Immature natural killer cell (primary cell): ENCODE data around the gene LIN28A. TPM values are rescaled to one million over a fixed set of nuclear protein-coding genes. Genes with fewer than 3 reads are reported as not detected.
A peak's percentile ranks its signal among the peaks of the same experiment; 100 is the strongest.

Experiments used
- DNase-seq, 3 donors: peaks; one replicate each; pipeline ENCODE4 v3.0.0; 2022; ENCODE audit warnings: mixed read lengths in 1 of 3
- H3K27ac Mint-ChIP-seq, 6 donors: one replicate each; pipeline ENCODE4 v1.8.0; 2020; ENCODE audit warnings: mixed read lengths in 6 of 6, mild to moderate bottlenecking in 5 of 6, inconsistent platforms in 4 of 6, moderate library complexity in 3 of 6
- H3K27me3 Mint-ChIP-seq, 3 donors: one replicate each; pipeline ENCODE4 v1.8.0; 2020 to 2021; ENCODE audit warnings: low read depth in 3 of 3, mild to moderate bottlenecking in 3 of 3, mixed read lengths in 3 of 3, moderate library complexity in 3 of 3, inconsistent platforms in 1 of 3
- H3K36me3 Mint-ChIP-seq, 3 donors: one replicate each; pipeline ENCODE4 v1.8.0; 2020; ENCODE audit warnings: mixed read lengths in 3 of 3, inconsistent platforms in 2 of 3, mild to moderate bottlenecking in 2 of 3
- H3K4me1 Mint-ChIP-seq, 2 donors: one replicate each; pipeline ENCODE4 v1.8.0; 2020; ENCODE audit warnings: inconsistent platforms in 2 of 2, mild to moderate bottlenecking in 2 of 2, mixed read lengths in 2 of 2, moderate library complexity in 1 of 2
- H3K4me3 Mint-ChIP-seq, 5 donors: one replicate each; pipeline ENCODE4 v1.8.0; 2020; ENCODE audit warnings: mild to moderate bottlenecking in 5 of 5, mixed read lengths in 5 of 5, inconsistent platforms in 3 of 5, moderate library complexity in 3 of 5
- H3K9me3 Mint-ChIP-seq, 6 donors: one replicate each; pipeline ENCODE4 v1.8.0; 2020; ENCODE audit warnings: mild to moderate bottlenecking in 6 of 6, mixed read lengths in 6 of 6, inconsistent platforms in 4 of 6, moderate library complexity in 3 of 6
- polyA plus RNA-seq, 3 donors: library from polyadenylated mRNA; unstranded; fragments of 300-500 nt; fragmentation: Illumina TruSeq; gene quantifications; one replicate each; pipeline ENCODE4 v1.2.3, GENCODE V29; 2021

The LIN28A gene
- polyA plus RNA-seq, 3 donors from 2014 or later = not detected

- peaks cover 2 to 17% (median 5%) of the 10 kb centered on the region in 3 donors for H3K27me3 Mint-ChIP-seq
- H3K36me3 Mint-ChIP-seq = no peaks in the 10 kb centered on the region
- no peak for DNase-seq
- H3K27ac Mint-ChIP-seq = no peak overlapping the region
- H3K4me1 Mint-ChIP-seq = peaks cover 0 to 3% of the 10 kb centered on the region in 2 donors
- H3K4me3 Mint-ChIP-seq = no peak overlapping the region
- H3K9me3 Mint-ChIP-seq = peaks cover 0 to 2% (median 0%) of the 10 kb centered on the region in 6 donors
Measured at GRCh38 chr1:26399034-26399433, 11.6 kb upstream of the LIN28A start.

- Mint-ChIP-seq H3K9me3 (peaks cover 0 to 2% (median 0%) of the 10 kb centered on the region in 6 donors), H3K36me3 (no peaks in the 10 kb centered on the region), H3K27me3 (peaks cover 3 to 24% (median 6%) of the 10 kb centered on the region in 3 donors), H3K4me1 (no peaks in the 10 kb centered on the region), H3K27ac (no peak overlapping the region), H3K4me3 (no peak overlapping the region)
- no peak for DNase-seq
Measured at GRCh38 chr1:26401891-26402290, 8.7 kb upstream of the LIN28A start.

DNA sequence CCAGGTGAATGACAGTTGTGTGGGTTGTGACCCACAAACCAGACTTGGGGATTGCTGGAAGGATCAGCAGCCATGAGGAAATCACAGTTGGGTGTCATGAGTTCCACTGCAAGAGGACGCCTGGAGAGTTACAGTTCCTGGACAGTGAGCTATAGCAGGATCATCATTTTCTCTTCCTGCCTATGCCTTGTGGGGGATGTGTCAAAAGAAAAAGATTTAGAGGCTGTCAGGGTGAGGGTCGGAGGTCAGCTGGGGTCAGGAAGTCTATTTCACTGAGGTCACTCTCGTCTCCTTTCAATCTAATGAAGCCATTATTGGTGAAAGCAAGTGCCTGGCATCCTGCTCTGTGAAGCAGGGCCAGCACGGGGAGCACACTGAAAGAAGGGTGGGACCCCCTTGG is 7.0 kb upstream of the LIN28A start:
- Mint-ChIP-seq H3K4me1 (peaks cover 2 to 4% of the 10 kb centered on the region in 2 donors), H3K27me3 (peaks cover 6 to 33% (median 11%) of the 10 kb centered on the region in 3 donors), H3K36me3 (no peaks in the 10 kb centered on the region)

GRCh38 chr1:26404641-26405040 is 6.0 kb upstream of the LIN28A start:
- peaks cover 12 to 14% of the 10 kb centered on the region in 2 donors for H3K4me1 Mint-ChIP-seq
- H3K9me3 Mint-ChIP-seq = peaks cover 0 to 4% (median 0%) of the 10 kb centered on the region in 6 donors
- H3K36me3 Mint-ChIP-seq = no peaks in the 10 kb centered on the region
- H3K4me3 Mint-ChIP-seq = no peak overlapping the region
- no peak for DNase-seq
- H3K27me3 Mint-ChIP-seq = peaks cover 10 to 43% (median 14%) of the 10 kb centered on the region in 3 donors
- H3K27ac Mint-ChIP-seq = no peak overlapping the region

More for the DNA sequence above, 7.0 kb upstream of the LIN28A start:
- H3K4me3 Mint-ChIP-seq = no peak overlapping the region
- no peak overlapping the region for H3K27ac Mint-ChIP-seq
- DNase-seq = no peak
- H3K9me3 Mint-ChIP-seq = peaks cover 0 to 3% (median 0%) of the 10 kb centered on the region in 6 donors

- no peaks in the 10 kb centered on the region for H3K36me3 Mint-ChIP-seq
- no peak overlapping the region for H3K27ac Mint-ChIP-seq
- peaks cover 13 to 46% (median 16%) of the 10 kb centered on the region in 3 donors for H3K27me3 Mint-ChIP-seq
- no peak overlapping the region for H3K4me3 Mint-ChIP-seq
- peaks cover 14 to 16% of the 10 kb centered on the region in 2 donors for H3K4me1 Mint-ChIP-seq
- peaks cover 0 to 4% (median 0%) of the 10 kb centered on the region in 6 donors for H3K9me3 Mint-ChIP-seq
- DNase-seq = no peak
Measured at GRCh38 chr1:26405281-26405915, 5.2 kb upstream of the LIN28A start.

- Mint-ChIP-seq H3K27ac (peak overlapping the region in 1 of 6 donors; percentile 6), H3K27me3 (peaks cover 29 to 58% (median 30%) of the 10 kb centered on the region in 3 donors), H3K4me1 (peaks cover 15 to 16% of the 10 kb centered on the region in 2 donors)
Measured at GRCh38 chr1:26408604-26409003, 2.0 kb upstream of the LIN28A start.

DNA sequence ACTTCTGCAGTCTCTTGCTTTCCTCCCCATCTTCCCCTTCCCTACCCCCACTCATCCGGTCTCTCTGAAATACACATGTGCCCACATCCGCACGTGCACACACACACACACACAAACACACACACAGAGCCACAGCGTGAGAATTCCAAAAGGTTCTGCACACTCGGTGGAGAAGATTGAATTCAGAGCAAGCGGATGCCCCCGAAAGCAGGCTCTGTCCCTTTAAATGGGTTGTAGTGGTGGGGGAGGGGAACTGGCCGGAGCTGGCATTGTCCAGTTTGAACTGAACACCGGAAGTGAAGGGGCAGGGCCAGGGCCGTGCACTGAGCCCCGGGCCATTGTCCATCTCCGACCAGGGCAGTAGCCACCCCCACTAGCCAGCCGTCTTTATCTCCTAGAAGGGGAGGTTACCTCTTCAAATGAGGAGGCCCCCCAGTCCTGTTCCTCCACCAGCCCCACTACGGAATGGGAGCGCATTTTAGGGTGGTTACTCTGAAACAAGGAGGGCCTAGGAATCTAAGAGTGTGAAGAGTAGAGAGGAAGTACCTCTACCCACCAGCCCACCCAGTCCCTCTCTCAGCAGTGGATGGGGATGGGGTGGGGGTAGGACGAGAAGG is 1.3 kb upstream of the LIN28A start:
- DNase-seq = no peak
- Mint-ChIP-seq H3K36me3 (no peaks in the 10 kb centered on the region), H3K27ac (no peak overlapping the region), H3K27me3 (peaks cover 30 to 57% (median 32%) of the 10 kb centered on the region in 3 donors), H3K4me3 (no peak overlapping the region), H3K4me1 (peaks cover 15 to 16% of the 10 kb centered on the region in 2 donors), H3K9me3 (peaks cover 0 to 5% (median 0%) of the 10 kb centered on the region in 6 donors)

More at GRCh38 chr1:26408604-26409003, 2.0 kb upstream of the LIN28A start:
- DNase-seq = peak; percentile 73 to 77 (median 75)
- Mint-ChIP-seq H3K4me3 (peak overlapping the region in 2 of 5 donors; percentile 33 to 59), H3K9me3 (peaks cover 0 to 5% (median 0%) of the 10 kb centered on the region in 6 donors), H3K36me3 (no peaks in the 10 kb centered on the region)

GRCh38 chr1:26411624-26412074 is 1.0 kb downstream of the LIN28A start:
- Mint-ChIP-seq H3K4me1 (peaks cover 15 to 16% of the 10 kb centered on the region in 2 donors), H3K9me3 (peaks cover 0 to 5% (median 0%) of the 10 kb centered on the region in 6 donors), H3K4me3 (no peak overlapping the region), H3K27me3 (peaks cover 30 to 45% (median 35%) of the 10 kb centered on the region in 3 donors), H3K36me3 (no peaks in the 10 kb centered on the region), H3K27ac (no peak overlapping the region)
- DNase-seq = no peak

DNA sequence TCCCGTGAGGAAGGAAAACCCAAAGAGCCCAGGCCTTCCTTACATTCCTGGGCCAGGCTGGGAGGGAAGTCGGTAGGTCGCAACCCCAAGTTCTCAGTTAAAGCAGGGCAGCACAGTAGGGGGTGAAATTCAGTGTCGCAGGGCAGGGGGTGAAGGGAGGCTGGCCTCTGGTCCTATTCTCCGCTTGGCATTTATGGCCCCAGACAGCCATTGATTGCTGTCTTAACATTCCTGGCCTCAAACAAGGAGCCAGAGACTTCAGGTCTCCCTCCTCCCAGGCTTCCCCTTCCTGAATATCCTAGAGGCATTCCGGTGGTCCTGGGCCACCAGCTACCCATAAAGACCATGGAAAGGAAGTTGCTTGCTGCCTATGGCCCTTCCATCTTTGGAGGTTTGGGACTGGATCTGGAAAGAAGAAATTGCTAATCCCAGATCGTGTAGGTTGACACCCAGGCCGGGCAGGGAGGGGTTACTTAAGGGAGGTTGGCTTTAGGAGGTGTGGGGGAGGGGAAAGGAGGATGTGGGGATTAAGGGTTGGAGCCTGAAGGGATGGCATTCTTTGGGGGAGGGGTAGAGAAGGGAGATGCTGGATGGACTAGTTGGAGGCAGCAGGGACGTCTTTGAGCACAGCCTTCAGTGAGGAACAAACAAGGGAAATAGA is 1.7 kb downstream of the LIN28A start:
- no peak for DNase-seq
- H3K27ac Mint-ChIP-seq = no peak overlapping the region
- no peaks in the 10 kb centered on the region for H3K36me3 Mint-ChIP-seq
- peaks cover 30 to 40% (median 33%) of the 10 kb centered on the region in 3 donors for H3K27me3 Mint-ChIP-seq
- peaks cover 0 to 5% (median 0%) of the 10 kb centered on the region in 6 donors for H3K9me3 Mint-ChIP-seq
- H3K4me3 Mint-ChIP-seq = no peak overlapping the region
- peaks cover 15 to 16% of the 10 kb centered on the region in 2 donors for H3K4me1 Mint-ChIP-seq

- H3K36me3 Mint-ChIP-seq = no peaks in the 10 kb centered on the region
- no peak overlapping the region for H3K4me3 Mint-ChIP-seq
- no peak for DNase-seq
- H3K27me3 Mint-ChIP-seq = peaks cover 30 to 40% (median 33%) of the 10 kb centered on the region in 3 donors
- H3K4me1 Mint-ChIP-seq = peaks cover 15 to 16% of the 10 kb centered on the region in 2 donors
- H3K27ac Mint-ChIP-seq = no peak overlapping the region
- peaks cover 0 to 5% (median 0%) of the 10 kb centered on the region in 6 donors for H3K9me3 Mint-ChIP-seq
Measured at GRCh38 chr1:26413031-26413430, 2.4 kb downstream of the LIN28A start.

DNA sequence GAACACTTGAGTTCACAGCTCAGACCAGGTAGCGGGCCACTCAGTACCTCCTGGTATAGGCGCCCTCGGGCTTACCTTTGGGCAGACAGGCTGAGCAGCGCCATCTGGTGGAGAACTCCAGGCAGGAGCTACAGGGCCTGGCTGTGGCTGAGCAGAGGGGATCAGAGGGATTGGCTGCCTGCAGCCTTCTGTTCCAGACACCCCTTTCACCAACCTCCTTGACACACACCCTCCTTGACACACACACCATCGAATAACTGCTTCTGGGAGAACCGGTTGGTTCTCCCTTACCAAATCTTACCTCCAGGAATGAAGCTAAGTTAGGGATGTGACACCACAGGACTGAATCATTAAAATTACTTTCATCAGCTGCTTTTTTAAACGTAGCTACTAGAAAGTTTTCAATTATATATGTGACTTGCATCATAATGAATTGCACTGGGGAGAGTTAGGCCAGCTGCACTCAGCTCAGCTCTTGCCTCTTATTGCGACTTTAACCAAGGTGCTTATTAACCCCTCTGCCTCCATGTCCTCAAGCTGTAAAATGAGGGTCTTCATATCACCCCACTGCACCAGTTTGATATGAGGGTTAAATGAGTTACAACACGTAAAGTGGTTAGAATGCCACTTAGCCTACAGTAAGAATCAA is 6.6 kb downstream of the LIN28A start:
- DNase-seq = peak; percentile 68 to 73 (median 73)
- Mint-ChIP-seq H3K4me1 (no peaks in the 10 kb centered on the region), H3K36me3 (no peaks in the 10 kb centered on the region), H3K9me3 (peaks cover 0 to 2% (median 0%) of the 10 kb centered on the region in 6 donors), H3K27me3 (peaks cover 15 to 19% (median 19%) of the 10 kb centered on the region in 3 donors), H3K4me3 (no peak overlapping the region), H3K27ac (no peak overlapping the region)

GRCh38 chr1:26418865-26419349 is 8.3 kb downstream of the LIN28A start:
- Mint-ChIP-seq H3K27me3 (peaks cover 8 to 16% (median 10%) of the 10 kb centered on the region in 3 donors), H3K4me1 (no peaks in the 10 kb centered on the region), H3K9me3 (no peaks in the 10 kb centered on the region), H3K4me3 (no peak overlapping the region), H3K27ac (no peak overlapping the region), H3K36me3 (no peaks in the 10 kb centered on the region)
- DNase-seq = no peak

- Mint-ChIP-seq H3K27me3 (peaks cover 5 to 15% (median 8%) of the 10 kb centered on the region in 3 donors), H3K27ac (no peak overlapping the region), H3K9me3 (no peaks in the 10 kb centered on the region), H3K36me3 (no peaks in the 10 kb centered on the region), H3K4me3 (no peak overlapping the region), H3K4me1 (no peaks in the 10 kb centered on the region)
- DNase-seq = no peak
Measured at GRCh38 chr1:26419494-26419893, 8.9 kb downstream of the LIN28A start.
